Fibroblast of villous mesenchyme (primary cell): ENCODE data around the gene TMEM220. TPM values are rescaled to one million over a fixed set of nuclear protein-coding genes. Genes with fewer than 3 reads are reported as not detected.
"Not testable (repeated sequence)": the region's sequence is repeated elsewhere in the genome, so short reads cannot be mapped to it uniquely, and the experiment has no call there.

Experiments
- DNase-seq: peaks from one replicate; pipeline ENCODE4 v3.0.0-alpha.2; 2010; ENCODE audit warnings: low read depth
- H3K4me3 ChIP-seq: 2 replicates; pipeline ENCODE4 v1.5.1; 2011; ENCODE audit warnings: low read depth, mild to moderate bottlenecking, low read length
- CTCF ChIP-seq: IDR thresholded peaks from 2 replicates; pipeline ENCODE4 v1.5.1; 2012; ENCODE audit warnings: low read depth, mild to moderate bottlenecking, low read length; ENCODE audit not compliant: insufficient read depth
- total RNA-seq: library from RNA; depleted of rRNA; stranded (reverse); fragments of >200 nt; gene quantifications from 2 replicates; pipeline ENCODE4 v1.2.3, GENCODE V29; 2012

The TMEM220 gene
- total RNA-seq, 1 donor = 2.6 TPM

- no peak for TF ChIP-seq CTCF
- peak; percentile 80 for DNase-seq
- no peak overlapping the region for H3K4me3 ChIP-seq
Measured at GRCh38 chr17:10699856-10700255, 30.0 kb downstream of the TMEM220 start.

- H3K4me3 ChIP-seq = peak overlapping the region; percentile 92
- peak; percentile 53 for DNase-seq
- TF ChIP-seq CTCF = no peak
Measured at GRCh38 chr17:10698096-10698818, 31.6 kb downstream of the TMEM220 start.

DNA sequence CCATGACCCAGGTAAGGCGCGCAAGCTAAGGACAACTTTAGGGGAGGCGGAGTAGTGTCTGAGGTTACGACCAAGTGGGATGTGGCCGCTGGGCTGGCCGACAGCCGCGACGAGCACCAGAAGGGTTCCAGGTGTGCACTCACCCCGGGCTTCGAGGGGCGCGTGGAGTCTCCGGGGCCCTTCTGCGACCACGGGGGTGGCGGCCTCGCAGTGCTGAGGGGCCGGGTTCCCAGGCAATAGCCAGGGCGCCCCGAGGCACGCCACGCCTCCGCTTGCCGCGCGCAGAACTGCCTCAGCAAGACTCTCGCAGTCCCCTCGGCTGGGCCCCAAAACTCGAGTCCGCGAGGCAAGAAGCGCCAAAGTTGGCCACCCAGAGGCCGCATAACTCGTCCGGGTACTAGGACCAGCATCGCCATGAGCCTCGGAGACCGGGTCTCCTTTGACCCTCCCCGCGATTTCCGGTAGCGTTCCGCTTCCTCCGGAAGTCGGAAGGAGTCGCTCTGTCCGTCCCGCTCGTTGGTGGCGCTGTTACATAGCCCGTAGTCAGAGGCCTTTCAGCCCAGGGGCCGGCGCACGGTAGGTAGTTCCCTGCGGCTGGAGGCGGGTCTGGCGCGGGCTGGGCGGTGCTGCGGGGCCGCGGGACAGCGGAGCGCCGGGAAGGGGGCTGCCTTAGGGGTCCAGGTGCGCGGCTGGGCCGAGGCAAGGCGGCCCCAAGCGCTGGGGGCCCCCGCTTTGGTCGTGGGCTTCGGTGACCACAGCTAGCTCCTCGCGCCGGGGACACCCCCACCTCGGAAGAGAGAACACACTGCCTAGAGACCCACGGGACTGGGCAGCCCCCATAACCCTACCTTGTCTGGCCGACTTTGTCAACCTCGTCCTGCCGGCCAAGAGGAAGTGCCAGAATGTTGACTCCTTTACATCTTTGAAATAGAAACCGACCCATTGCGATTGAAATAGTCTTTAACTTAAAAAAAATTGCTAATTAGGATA lies 32.4 kb downstream of the TMEM220 start, which contains the start of the genes ADPRM and SCO1:
Gene ADPRM, plus strand, starts transcription at position 503 of the 990 bp plus-strand sequence. CDS start 7,333 bp downstream, outside the sequence.
Gene SCO1, minus strand, starts transcription at position 442 of the 990 bp plus-strand sequence. Its CDS starts 26 bp downstream, at position 416.
- peak within 1 kb of the TSS; percentile 92 for H3K4me3 ChIP-seq
- peak; percentile 93 for DNase-seq
- TF ChIP-seq CTCF = peak; percentile 47

DNA sequence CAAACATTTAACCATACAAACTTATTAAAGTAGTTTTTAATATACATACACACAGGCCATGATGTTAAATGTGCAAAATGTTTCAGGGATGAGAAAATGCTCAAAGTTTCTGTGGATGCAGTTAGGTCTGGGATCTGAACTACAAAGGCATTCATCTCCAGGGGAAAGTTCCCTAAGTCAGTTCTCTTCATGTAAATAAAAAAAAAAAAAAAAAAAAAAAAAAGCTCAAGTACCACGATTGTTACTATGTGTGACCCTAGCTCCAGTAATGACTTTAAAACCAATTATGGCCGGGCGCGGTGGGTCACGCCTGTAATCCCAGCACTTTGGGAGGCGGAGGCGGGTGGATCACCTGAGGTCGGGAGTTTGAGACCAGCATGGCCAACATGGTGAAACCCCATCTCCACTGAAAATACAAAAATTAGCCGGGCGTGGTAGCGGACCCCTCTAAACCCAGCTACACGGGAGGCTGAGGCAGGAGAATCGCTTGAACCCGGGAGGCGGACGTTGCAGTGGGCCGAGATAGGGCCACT lies 33.9 kb downstream of the TMEM220 start:
- not testable (repeated sequence) for DNase-seq
- peak overlapping the region; percentile 92 for H3K4me3 ChIP-seq

- DNase-seq = no peak
- no peak overlapping the region for H3K4me3 ChIP-seq
- TF ChIP-seq CTCF = no peak
Measured at GRCh38 chr17:10687499-10687898, 42.3 kb downstream of the TMEM220 start.

DNA sequence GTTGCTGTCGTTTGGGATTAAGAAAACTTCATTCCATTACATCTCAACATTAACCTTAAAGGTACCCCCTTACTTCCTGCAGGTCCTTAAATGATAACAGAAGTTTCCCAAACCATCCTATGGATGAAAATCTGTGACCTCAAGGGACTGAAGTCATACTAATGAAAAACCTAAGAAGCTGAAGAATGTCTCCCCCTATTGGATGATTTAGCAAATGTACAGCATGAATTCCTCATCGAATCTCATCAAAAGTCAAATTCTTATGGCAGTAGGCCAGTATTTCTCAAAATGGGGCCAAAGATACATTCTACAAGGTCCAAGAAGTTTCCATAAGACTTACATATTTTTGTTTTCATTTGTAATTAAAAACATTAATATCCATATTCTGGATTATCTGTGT lies 46.0 kb downstream of the TMEM220 start:
- H3K4me3 ChIP-seq = no peak overlapping the region
- peak; percentile 30 for DNase-seq
- TF ChIP-seq CTCF = peak; percentile 57

GRCh38 chr17:10681866-10682446 lies 47.9 kb downstream of the TMEM220 start:
- no peak overlapping the region for H3K4me3 ChIP-seq
- TF ChIP-seq CTCF = no peak
- DNase-seq = peak; percentile 51
